OCI-LY3 (cell line): ENCODE data around the gene MCU.

Experiments
- CTCF ChIP-seq: fragments of 200-600, 300-600 bp; sonication (generic); IDR thresholded peaks from 2 replicates; pipeline ENCODE4 v1.5.1; 2014; ENCODE audit warnings: antibody characterized with exemption, low read length, low read depth
- EZH2phosphoT487 ChIP-seq: fragments of 200-600 bp; shearing (Covaris generic); IDR thresholded peaks from 2 replicates; pipeline ENCODE4 v1.6.1; 2018; ENCODE audit warnings: antibody characterized with exemption, mixed run types, low read depth

- TF ChIP-seq CTCF (no peak), EZH2phosphoT487 (no peak)
Observed at GRCh38 chr10:72801263-72801868, 109.4 kb downstream of the MCU start.
